ENCODE results near the gene TARDBP.
A peak's percentile ranks its signal among the peaks of the same experiment; 100 is the strongest.
"Not testable (repeated sequence)": the region's sequence is repeated elsewhere in the genome, so short reads cannot be mapped to it uniquely, and the experiment has no call there.

The TARDBP gene

GRCh38 chr1:11013160-11013531 is 692 bp downstream of the TARDBP start:
- TF ChIP-seq CTCF (IDR thresholded peaks at IDR 0.05; ENCODE audit: unreplicated experiment in 3 of 3) = no peak
- no peaks in the 10 kb centered on the region for H3K9me3 Mint-ChIP-seq
- H3K27ac Mint-ChIP-seq = peak overlapping the region; percentile 89 to 100 (median 95)
- H3K4me3 Mint-ChIP-seq = peak overlapping the region; percentile 92 to 96 (median 92)
- no peaks in the 10 kb centered on the region for H3K27me3 Mint-ChIP-seq (ENCODE audit: low read depth)
- peaks cover 10% of the 10 kb centered on the region for H3K4me1 Mint-ChIP-seq
- peaks cover 31% of the 10 kb centered on the region for H3K36me3 Mint-ChIP-seq (ENCODE audit: low read depth)

GRCh38 chr1:11019358-11019757 is 6.9 kb downstream of the TARDBP start:
- H3K27ac Mint-ChIP-seq; H3K9me3 Mint-ChIP-seq; H3K4me3 Mint-ChIP-seq; H3K27me3 Mint-ChIP-seq (ENCODE audit: low read depth); H3K4me1 Mint-ChIP-seq: not testable (repeated sequence)
- peaks cover 80% of the 10 kb centered on the region for H3K36me3 Mint-ChIP-seq (ENCODE audit: low read depth)

GRCh38 chr1:11019971-11020370 is 7.5 kb downstream of the TARDBP start:
- no peak for TF ChIP-seq CTCF (IDR thresholded peaks at IDR 0.05; ENCODE audit: unreplicated experiment in 3 of 3)
- H3K4me1 Mint-ChIP-seq = peaks cover 3% of the 10 kb centered on the region
- H3K4me3 Mint-ChIP-seq = no peak overlapping the region

GRCh38 chr1:11023201-11023600 is 10.7 kb downstream of the TARDBP start:
- TF ChIP-seq CTCF (IDR thresholded peaks at IDR 0.05; ENCODE audit: unreplicated experiment in 3 of 3) = no peak
- Mint-ChIP-seq H3K36me3 (ENCODE audit: low read depth) (peaks cover 85% of the 10 kb centered on the region), H3K4me3 (no peak overlapping the region), H3K4me1 (peaks cover 3% of the 10 kb centered on the region), H3K27me3 (ENCODE audit: low read depth) (no peaks in the 10 kb centered on the region), H3K27ac (no peak overlapping the region), H3K9me3 (no peaks in the 10 kb centered on the region)

More at GRCh38 chr1:11019971-11020370, 7.5 kb downstream of the TARDBP start:
- H3K27me3 Mint-ChIP-seq (ENCODE audit: low read depth) = no peaks in the 10 kb centered on the region
- no peak overlapping the region for H3K27ac Mint-ChIP-seq
- H3K9me3 Mint-ChIP-seq = no peaks in the 10 kb centered on the region
- H3K36me3 Mint-ChIP-seq (ENCODE audit: low read depth) = peaks cover 80% of the 10 kb centered on the region

- TF ChIP-seq CTCF (IDR thresholded peaks at IDR 0.05; ENCODE audit: unreplicated experiment in 3 of 3) = no peak
- H3K4me1 Mint-ChIP-seq = peaks cover 3% of the 10 kb centered on the region
- H3K4me3 Mint-ChIP-seq = no peak overlapping the region
- H3K9me3 Mint-ChIP-seq = no peaks in the 10 kb centered on the region
- H3K36me3 Mint-ChIP-seq (ENCODE audit: low read depth) = peaks cover 76% of the 10 kb centered on the region
- H3K27ac Mint-ChIP-seq = no peak overlapping the region
- no peaks in the 10 kb centered on the region for H3K27me3 Mint-ChIP-seq (ENCODE audit: low read depth)
These were observed 11.9 kb downstream of the TARDBP start for GRCh38 chr1:11024154-11024873.

- Mint-ChIP-seq H3K4me1 (peaks cover 3% of the 10 kb centered on the region), H3K4me3 (no peak overlapping the region), H3K27ac (no peak overlapping the region), H3K36me3 (ENCODE audit: low read depth) (peaks cover 75% of the 10 kb centered on the region), H3K27me3 (ENCODE audit: low read depth) (no peaks in the 10 kb centered on the region), H3K9me3 (no peaks in the 10 kb centered on the region)
- TF ChIP-seq CTCF (IDR thresholded peaks at IDR 0.05; ENCODE audit: unreplicated experiment in 3 of 3) = no peak
These were observed 12.4 kb downstream of the TARDBP start for GRCh38 chr1:11024874-11025203.
